Measurements from ENCODE around the gene CD79A.

CD79A gene

GRCh38 chr19:41892173-41892902, 15.3 kb downstream of the CD79A start:
- no peak for DNase-seq (ENCODE audit: low read depth)
- no peak overlapping the region for H3K4me3 ChIP-seq (ENCODE audit: low read length)
- TF ChIP-seq CTCF (conservative IDR thresholded peaks at IDR 0.05; ENCODE audit: low read depth, low read length) = no peak

GRCh38 chr19:41893899-41894298, 16.8 kb downstream of the CD79A start:
- DNase-seq (ENCODE audit: low read depth) = no peak
- TF ChIP-seq CTCF (conservative IDR thresholded peaks at IDR 0.05; ENCODE audit: low read depth, low read length) = peak; percentile 10
- no peak overlapping the region for H3K4me3 ChIP-seq (ENCODE audit: low read length)

GRCh38 chr19:41894350-41894749, 17.3 kb downstream of the CD79A start:
- H3K4me3 ChIP-seq (ENCODE audit: low read length) = no peak overlapping the region

GRCh38 chr19:41895745-41896580, 18.9 kb downstream of the CD79A start:
- peak; percentile 31 for TF ChIP-seq CTCF (conservative IDR thresholded peaks at IDR 0.05; ENCODE audit: low read depth, low read length)
- DNase-seq (ENCODE audit: low read depth) = no peak
- H3K4me3 ChIP-seq (ENCODE audit: low read length) = no peak overlapping the region

More at GRCh38 chr19:41894350-41894749, 17.3 kb downstream of the CD79A start:
- no peak for TF ChIP-seq CTCF (conservative IDR thresholded peaks at IDR 0.05; ENCODE audit: low read depth, low read length)
- DNase-seq (ENCODE audit: low read depth) = no peak

GRCh38 chr19:41896581-41896942, 19.5 kb downstream of the CD79A start:
- DNase-seq (ENCODE audit: low read depth) = no peak
- no peak for TF ChIP-seq CTCF (conservative IDR thresholded peaks at IDR 0.05; ENCODE audit: low read depth, low read length)

GRCh38 chr19:41897181-41897580, 20.1 kb downstream of the CD79A start:
- no peak for TF ChIP-seq CTCF (conservative IDR thresholded peaks at IDR 0.05; ENCODE audit: low read depth, low read length)

More at GRCh38 chr19:41896581-41896942, 19.5 kb downstream of the CD79A start:
- no peak overlapping the region for H3K4me3 ChIP-seq (ENCODE audit: low read length)

More at GRCh38 chr19:41897181-41897580, 20.1 kb downstream of the CD79A start:
- no peak overlapping the region for H3K4me3 ChIP-seq (ENCODE audit: low read length)
- DNase-seq (ENCODE audit: low read depth) = no peak

Measured in retinal pigment epithelial cell (primary cell).